K562 (cell line): ENCODE measurements around the gene ATP2B1. TPM values are rescaled to one million over a fixed set of nuclear protein-coding genes. Genes with fewer than 3 reads are reported as not detected.
A peak's percentile ranks its signal among the peaks of the same experiment; 100 is the strongest.

Experiments
- CREM ChIP-seq: IDR thresholded peaks from 2 replicates; pipeline ENCODE4 v1.6.1; 2014; ENCODE audit warnings: antibody characterized with exemption, low read depth
- ESRRA ChIP-seq: fragments of 450-650 bp; IDR thresholded peaks from 2 replicates; pipeline ENCODE4 v1.6.1; 2014; ENCODE audit warnings: low read depth, mild to moderate bottlenecking, moderate library complexity, borderline replicate concordance
- FOXJ3 ChIP-seq: sonication (generic); formaldehyde crosslinking; IDR thresholded peaks from 2 replicates; pipeline ENCODE4 v1.4.0; 2020; ENCODE audit warnings: mild to moderate bottlenecking, missing genetic modification reagents
- KLF1 ChIP-seq: fragments of 450-650 bp; IDR thresholded peaks from 2 replicates; pipeline ENCODE4 v1.6.1; 2016; ENCODE audit warnings: missing genetic modification characterization, missing compliant biosample characterization
- MTA1 ChIP-seq: fragments of 450-650 bp; IDR thresholded peaks from 2 replicates; pipeline ENCODE4 v1.6.1; 2017; ENCODE audit warnings: borderline replicate concordance
- RBFOX2 ChIP-seq: fragments of 200-400 bp; formaldehyde crosslinking; IDR thresholded peaks from 2 replicates; pipeline ENCODE4 v1.6.1; 2017; ENCODE audit warnings: low read depth, mild to moderate bottlenecking, low read length, moderate library complexity
- SMAD2 ChIP-seq: fragments of 150-350 bp; IDR thresholded peaks from 2 replicates; pipeline ENCODE4 v1.6.1; 2014; ENCODE audit warnings: low read depth, mild to moderate bottlenecking, low read length
- ZBTB7A ChIP-seq: IDR thresholded peaks from 2 replicates; pipeline ENCODE4 v1.6.1; 2011; ENCODE audit warnings: low read depth, mild to moderate bottlenecking, low read length, moderate library complexity, borderline replicate concordance; ENCODE audit not compliant: control insufficient read depth
- ZFP1 ChIP-seq: fragments of 450-650 bp; formaldehyde crosslinking; IDR thresholded peaks from 2 replicates; pipeline ENCODE4 v1.4.0; 2020; ENCODE audit warnings: mild to moderate bottlenecking, mixed read lengths
- ZNF175 ChIP-seq: fragments of 200-800 bp; sonication (Bioruptor generic); IDR thresholded peaks from 2 replicates; pipeline ENCODE4 v1.6.1; 2016; ENCODE audit warnings: low read depth, mild to moderate bottlenecking, missing genetic modification characterization, missing compliant biosample characterization
- ZNF584 ChIP-seq: fragments of 200-800 bp; sonication (Bioruptor generic); IDR thresholded peaks from 2 replicates; pipeline ENCODE4 v1.6.1; 2016; ENCODE audit warnings: low read depth, mild to moderate bottlenecking, missing genetic modification characterization, missing compliant biosample characterization
- polyA plus RNA-seq, 8 experiments: library from polyadenylated mRNA; depleted of rRNA in 4 of 8; stranded (reverse) in 5 of 8; unstranded in 3 of 8; fragments of >200 nt; fragmentation: Nextera tagmentation in 2 of 8; fragmentation: Illumina TruSeq in 1 of 8; extraction: Ambion mirVana in 2 of 8; extraction: Trizol in 1 of 8; gene quantifications; 2 replicates each; pipeline versions ENCODE4 v1.2.1 to v1.2.3, GENCODE V29; 2011 to 2014; ENCODE audit warnings: inconsistent platforms in 1 of 8, missing spikeins in 1 of 8
- total RNA-seq, 7 experiments: library from RNA; depleted of rRNA in 6 of 7; stranded (reverse); fragments of >200 nt in 6 of 7; fragmentation: Illumina TruSeq in 2 of 7; extraction: Trizol in 2 of 7; gene quantifications; 2 replicates each; pipeline versions ENCODE4 v1.2.1 to v1.2.3, GENCODE V29; 2011 to 2021; ENCODE audit warnings: low replicate concordance in 1 of 7
- TF ChIP-seq, protein P1 (sequence below): sonication (generic); formaldehyde crosslinking; IDR thresholded peaks from 2 replicates; pipeline ENCODE4 v1.8.1; 2023; ENCODE audit warnings: mild to moderate bottlenecking, missing genetic modification reagents
- TF ChIP-seq, protein P2 (sequence below): fragments of 450-650 bp; IDR thresholded peaks from 2 replicates; pipeline ENCODE4 v1.7.0; 2016; ENCODE audit warnings: borderline replicate concordance
- TF ChIP-seq, protein P3 (sequence below): sonication (generic); formaldehyde crosslinking; IDR thresholded peaks from 2 replicates; pipeline ENCODE4 v1.8.1; 2023; ENCODE audit warnings: mild to moderate bottlenecking, missing genetic modification reagents
- TF ChIP-seq, protein P4 (sequence below): sonication (generic); formaldehyde crosslinking; IDR thresholded peaks from 2 replicates; pipeline ENCODE4 v1.8.0; 2022; ENCODE audit warnings: missing genetic modification reagents, mild to moderate bottlenecking, borderline replicate concordance
- TF ChIP-seq, protein P5 (sequence below): fragments of 250-450 bp; sonication (Bioruptor Pico); IDR thresholded peaks from 2 replicates; pipeline ENCODE4 v1.5.0; 2021

The ATP2B1 gene
- total and polyA plus RNA-seq, 9 of the 15 experiments (the other 6 are each of a cell fraction or from before 2014, with no cell fraction given): 8.6 to 39.0 (median 27.8) TPM

DNA sequence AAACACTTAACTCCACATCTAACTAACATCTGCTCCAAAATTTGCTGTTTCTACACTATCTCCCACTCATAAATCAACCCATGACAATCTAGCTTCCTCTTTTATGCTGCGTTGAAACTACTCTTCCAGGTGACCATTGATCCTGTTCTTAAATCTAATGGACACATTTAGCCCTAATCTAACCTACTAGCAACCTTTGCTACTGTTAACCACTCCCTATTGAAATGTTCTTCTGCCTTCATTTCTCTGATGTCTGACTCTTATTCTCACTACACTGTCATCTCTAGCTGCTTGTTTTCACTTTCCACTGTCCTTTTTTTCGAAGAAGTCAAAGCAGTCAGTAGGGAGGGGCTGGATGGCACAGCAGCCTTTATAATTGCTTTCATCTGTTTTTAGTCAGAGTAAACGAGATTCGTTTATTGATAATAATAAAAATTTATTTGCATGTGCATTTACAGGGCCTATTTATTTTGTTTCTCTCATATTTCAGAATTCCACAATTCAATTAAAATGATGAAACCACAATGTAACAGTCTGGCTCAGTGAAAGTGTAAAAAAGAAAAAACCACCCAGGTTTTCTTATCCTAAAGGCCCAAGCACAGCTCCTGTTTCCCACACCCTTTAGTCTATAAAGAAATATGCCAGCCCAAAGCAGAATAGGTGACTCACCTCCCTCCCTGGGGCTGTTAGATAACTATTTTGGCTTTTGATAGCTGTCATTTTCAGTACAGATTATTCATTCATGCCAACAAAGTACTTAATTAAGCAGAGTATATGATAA is 44.9 kb downstream of the ATP2B1 start (continued):
- TF ChIP-seq FOXJ3: no peak
- TF ChIP-seq, protein P1, sequence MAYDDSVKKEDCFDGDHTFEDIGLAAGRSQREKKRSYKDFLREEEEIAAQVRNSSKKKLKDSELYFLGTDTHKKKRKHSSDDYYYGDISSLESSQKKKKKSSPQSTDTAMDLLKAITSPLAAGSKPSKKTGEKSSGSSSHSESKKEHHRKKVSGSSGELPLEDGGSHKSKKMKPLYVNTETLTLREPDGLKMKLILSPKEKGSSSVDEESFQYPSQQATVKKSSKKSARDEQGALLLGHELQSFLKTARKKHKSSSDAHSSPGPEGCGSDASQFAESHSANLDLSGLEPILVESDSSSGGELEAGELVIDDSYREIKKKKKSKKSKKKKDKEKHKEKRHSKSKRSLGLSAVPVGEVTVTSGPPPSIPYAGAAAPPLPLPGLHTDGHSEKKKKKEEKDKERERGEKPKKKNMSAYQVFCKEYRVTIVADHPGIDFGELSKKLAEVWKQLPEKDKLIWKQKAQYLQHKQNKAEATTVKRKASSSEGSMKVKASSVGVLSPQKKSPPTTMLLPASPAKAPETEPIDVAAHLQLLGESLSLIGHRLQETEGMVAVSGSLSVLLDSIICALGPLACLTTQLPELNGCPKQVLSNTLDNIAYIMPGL (CRISPR knock-in tag): no peak
- no peak for TF ChIP-seq KLF1 (tag)
- TF ChIP-seq ZBTB7A: no peak
- TF ChIP-seq, protein P2, sequence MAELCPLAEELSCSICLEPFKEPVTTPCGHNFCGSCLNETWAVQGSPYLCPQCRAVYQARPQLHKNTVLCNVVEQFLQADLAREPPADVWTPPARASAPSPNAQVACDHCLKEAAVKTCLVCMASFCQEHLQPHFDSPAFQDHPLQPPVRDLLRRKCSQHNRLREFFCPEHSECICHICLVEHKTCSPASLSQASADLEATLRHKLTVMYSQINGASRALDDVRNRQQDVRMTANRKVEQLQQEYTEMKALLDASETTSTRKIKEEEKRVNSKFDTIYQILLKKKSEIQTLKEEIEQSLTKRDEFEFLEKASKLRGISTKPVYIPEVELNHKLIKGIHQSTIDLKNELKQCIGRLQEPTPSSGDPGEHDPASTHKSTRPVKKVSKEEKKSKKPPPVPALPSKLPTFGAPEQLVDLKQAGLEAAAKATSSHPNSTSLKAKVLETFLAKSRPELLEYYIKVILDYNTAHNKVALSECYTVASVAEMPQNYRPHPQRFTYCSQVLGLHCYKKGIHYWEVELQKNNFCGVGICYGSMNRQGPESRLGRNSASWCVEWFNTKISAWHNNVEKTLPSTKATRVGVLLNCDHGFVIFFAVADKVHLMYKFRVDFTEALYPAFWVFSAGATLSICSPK: no peak
- peak; percentile 68; the same call in 1 of the 2 replicates for TF ChIP-seq ZNF584 (CRISPR knock-in tag)
- no peak for TF ChIP-seq ESRRA
- TF ChIP-seq, protein P3, sequence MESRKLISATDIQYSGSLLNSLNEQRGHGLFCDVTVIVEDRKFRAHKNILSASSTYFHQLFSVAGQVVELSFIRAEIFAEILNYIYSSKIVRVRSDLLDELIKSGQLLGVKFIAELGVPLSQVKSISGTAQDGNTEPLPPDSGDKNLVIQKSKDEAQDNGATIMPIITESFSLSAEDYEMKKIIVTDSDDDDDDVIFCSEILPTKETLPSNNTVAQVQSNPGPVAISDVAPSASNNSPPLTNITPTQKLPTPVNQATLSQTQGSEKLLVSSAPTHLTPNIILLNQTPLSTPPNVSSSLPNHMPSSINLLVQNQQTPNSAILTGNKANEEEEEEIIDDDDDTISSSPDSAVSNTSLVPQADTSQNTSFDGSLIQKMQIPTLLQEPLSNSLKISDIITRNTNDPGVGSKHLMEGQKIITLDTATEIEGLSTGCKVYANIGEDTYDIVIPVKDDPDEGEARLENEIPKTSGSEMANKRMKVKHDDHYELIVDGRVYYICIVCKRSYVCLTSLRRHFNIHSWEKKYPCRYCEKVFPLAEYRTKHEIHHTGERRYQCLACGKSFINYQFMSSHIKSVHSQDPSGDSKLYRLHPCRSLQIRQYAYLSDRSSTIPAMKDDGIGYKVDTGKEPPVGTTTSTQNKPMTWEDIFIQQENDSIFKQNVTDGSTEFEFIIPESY (CRISPR knock-in tag): no peak
- no peak for TF ChIP-seq ZFP1
- no peak for TF ChIP-seq SMAD2
- 0 out of 2 replicates have a peak, but pooled peaks have one; percentile 18 for TF ChIP-seq CREM
- TF ChIP-seq, protein P4, sequence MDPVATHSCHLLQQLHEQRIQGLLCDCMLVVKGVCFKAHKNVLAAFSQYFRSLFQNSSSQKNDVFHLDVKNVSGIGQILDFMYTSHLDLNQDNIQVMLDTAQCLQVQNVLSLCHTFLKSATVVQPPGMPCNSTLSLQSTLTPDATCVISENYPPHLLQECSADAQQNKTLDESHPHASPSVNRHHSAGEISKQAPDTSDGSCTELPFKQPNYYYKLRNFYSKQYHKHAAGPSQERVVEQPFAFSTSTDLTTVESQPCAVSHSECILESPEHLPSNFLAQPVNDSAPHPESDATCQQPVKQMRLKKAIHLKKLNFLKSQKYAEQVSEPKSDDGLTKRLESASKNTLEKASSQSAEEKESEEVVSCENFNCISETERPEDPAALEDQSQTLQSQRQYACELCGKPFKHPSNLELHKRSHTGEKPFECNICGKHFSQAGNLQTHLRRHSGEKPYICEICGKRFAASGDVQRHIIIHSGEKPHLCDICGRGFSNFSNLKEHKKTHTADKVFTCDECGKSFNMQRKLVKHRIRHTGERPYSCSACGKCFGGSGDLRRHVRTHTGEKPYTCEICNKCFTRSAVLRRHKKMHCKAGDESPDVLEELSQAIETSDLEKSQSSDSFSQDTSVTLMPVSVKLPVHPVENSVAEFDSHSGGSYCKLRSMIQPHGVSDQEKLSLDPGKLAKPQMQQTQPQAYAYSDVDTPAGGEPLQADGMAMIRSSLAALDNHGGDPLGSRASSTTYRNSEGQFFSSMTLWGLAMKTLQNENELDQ (CRISPR knock-in tag): no peak
- TF ChIP-seq, protein P5, sequence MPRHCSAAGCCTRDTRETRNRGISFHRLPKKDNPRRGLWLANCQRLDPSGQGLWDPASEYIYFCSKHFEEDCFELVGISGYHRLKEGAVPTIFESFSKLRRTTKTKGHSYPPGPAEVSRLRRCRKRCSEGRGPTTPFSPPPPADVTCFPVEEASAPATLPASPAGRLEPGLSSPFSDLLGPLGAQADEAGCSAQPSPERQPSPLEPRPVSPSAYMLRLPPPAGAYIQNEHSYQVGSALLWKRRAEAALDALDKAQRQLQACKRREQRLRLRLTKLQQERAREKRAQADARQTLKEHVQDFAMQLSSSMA (CRISPR knock-in tag): no peak
- peak; percentile 83 for TF ChIP-seq MTA1
- TF ChIP-seq ZNF175 (CRISPR knock-in tag): peak; percentile 47; the same call in 1 of the 2 replicates
- no peak for TF ChIP-seq RBFOX2
